Measurements from ENCODE around the gene PSMG1.

DNA sequence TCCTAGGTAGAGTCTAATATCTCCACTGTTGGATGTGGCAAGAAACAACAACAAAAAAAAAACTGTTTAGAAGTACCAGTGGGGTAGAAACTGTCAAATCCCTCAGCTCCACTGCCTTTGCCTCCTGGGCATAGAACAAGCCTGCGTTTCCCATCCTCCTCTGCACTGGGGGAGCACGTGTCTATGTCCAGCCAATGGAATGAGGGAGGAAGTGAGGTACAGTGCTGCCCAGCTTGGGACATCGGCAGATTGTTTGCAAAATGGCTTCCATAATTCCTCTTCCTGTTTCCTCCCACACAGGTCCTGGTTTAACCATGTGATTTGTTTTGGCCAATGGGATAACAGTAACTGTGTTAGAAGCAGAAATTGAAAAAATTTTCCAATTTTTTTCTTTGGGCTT, 39.1 kb downstream of the PSMG1 start:
- TF ChIP-seq, protein P1, sequence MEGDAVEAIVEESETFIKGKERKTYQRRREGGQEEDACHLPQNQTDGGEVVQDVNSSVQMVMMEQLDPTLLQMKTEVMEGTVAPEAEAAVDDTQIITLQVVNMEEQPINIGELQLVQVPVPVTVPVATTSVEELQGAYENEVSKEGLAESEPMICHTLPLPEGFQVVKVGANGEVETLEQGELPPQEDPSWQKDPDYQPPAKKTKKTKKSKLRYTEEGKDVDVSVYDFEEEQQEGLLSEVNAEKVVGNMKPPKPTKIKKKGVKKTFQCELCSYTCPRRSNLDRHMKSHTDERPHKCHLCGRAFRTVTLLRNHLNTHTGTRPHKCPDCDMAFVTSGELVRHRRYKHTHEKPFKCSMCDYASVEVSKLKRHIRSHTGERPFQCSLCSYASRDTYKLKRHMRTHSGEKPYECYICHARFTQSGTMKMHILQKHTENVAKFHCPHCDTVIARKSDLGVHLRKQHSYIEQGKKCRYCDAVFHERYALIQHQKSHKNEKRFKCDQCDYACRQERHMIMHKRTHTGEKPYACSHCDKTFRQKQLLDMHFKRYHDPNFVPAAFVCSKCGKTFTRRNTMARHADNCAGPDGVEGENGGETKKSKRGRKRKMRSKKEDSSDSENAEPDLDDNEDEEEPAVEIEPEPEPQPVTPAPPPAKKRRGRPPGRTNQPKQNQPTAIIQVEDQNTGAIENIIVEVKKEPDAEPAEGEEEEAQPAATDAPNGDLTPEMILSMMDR (IDR thresholded peaks at IDR 0.05), result no peak
- no peak for TF ChIP-seq ZFX (IDR thresholded peaks at IDR 0.05; ENCODE audit: borderline replicate concordance)

Measured in 22Rv1 (cell line).